ENCODE results near the gene ETFA.

The ETFA gene

GRCh38 chr15:76191539-76192244, 119.6 kb downstream of the ETFA start:
- no peak for DNase-seq

DNA sequence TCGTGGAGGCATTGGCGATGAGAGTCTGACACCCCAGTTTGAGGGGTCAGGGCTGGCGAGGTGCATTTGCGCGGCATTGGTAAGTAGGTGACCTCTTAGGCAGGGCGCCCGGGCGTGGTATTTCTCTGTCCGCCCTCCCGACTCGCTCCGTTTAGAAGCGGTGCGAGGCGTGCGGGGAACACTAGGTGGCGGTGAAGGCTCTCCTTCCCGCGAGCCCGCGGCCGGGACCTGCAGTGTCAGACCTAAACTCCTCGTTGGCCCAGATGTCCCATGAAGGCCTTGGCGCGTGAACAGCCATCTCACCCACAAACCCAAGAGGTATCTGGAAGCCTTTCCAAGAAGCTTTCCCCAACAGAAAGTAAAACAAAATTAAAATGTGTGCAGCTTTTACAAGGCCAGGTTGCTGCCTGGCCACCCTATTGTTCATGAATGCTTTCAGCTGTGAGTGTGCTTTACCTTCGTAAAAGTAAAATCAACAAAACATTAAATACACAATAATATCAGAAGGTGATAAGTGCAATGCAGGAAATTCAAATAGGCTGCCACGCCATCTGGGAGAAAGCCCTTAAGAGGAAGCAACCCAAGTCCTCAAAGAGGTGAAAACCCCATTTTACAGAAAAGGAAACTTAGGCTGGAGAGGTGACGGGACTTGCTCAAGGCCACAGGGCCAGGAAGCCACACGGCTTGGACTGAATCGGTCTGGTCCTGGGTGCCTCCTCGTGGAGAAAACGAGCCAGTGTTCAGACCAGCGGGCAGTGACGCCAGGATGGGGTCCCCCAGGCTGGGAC, 120.3 kb downstream of the ETFA start:
- peak; percentile 30 for DNase-seq

DNA sequence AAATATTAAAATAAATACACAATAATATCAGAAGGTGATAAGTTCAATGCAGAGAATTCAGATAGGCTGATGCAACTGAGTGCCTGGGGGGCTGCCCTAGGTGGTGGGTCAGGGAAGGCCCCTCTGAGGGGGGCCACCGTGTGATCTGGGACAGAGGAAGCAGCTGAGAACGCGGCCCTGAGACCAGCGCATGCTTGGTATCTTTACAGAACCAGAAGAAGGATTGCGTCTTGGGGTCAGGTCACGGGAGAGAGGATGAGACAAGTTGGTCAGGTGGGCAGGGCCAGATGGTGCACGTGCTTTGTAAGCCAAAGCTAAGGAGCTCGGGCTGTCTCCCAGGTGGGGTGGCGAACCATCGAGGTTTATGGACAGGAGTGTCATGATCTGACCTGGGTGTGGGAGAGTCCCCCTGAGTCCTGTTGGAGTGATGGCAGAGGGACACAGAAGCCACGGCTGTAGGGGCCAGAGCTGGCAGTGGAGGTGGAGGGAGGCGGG, 121.2 kb downstream of the ETFA start:
- no peak for DNase-seq

- no peak for DNase-seq
Observed at GRCh38 chr15:76189106-76189505, 122.2 kb downstream of the ETFA start.

GRCh38 chr15:76187163-76187562, 124.1 kb downstream of the ETFA start:
- DNase-seq: no peak

GRCh38 chr15:76185716-76186115, 125.6 kb downstream of the ETFA start:
- DNase-seq: peak; percentile 5

- DNase-seq: no peak
Observed at GRCh38 chr15:76184650-76185035, 126.6 kb downstream of the ETFA start.

GRCh38 chr15:76183930-76184649, 127.2 kb downstream of the ETFA start:
- DNase-seq: no peak

- no peak for DNase-seq
Observed at GRCh38 chr15:76181705-76182107, 129.6 kb downstream of the ETFA start.

GRCh38 chr15:76180321-76180720, 130.9 kb downstream of the ETFA start:
- no peak for DNase-seq

DNA sequence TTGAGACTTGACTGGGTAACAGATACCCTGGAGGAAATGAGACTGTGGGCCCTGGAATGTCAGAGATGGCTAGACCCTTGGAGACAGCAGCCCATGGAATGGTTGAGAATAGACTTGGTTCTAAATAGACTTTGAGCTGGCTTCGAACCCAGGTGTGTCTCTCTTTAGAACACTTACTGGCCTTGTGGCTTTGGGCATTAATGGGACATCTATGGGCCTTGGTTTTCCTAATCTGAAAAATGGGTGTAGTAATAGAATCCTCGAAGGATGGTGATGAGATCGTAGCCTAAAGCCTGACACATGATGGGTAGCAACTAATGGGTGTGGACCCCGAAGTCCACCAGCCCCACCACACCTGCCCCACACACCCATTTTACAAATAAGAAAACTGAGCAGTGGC, 132.2 kb downstream of the ETFA start:
- no peak for DNase-seq

- no peak for DNase-seq
Observed at GRCh38 chr15:76178296-76179000, 132.8 kb downstream of the ETFA start.

- DNase-seq: no peak
Observed at GRCh38 chr15:76177491-76178040, 133.7 kb downstream of the ETFA start.

DNA sequence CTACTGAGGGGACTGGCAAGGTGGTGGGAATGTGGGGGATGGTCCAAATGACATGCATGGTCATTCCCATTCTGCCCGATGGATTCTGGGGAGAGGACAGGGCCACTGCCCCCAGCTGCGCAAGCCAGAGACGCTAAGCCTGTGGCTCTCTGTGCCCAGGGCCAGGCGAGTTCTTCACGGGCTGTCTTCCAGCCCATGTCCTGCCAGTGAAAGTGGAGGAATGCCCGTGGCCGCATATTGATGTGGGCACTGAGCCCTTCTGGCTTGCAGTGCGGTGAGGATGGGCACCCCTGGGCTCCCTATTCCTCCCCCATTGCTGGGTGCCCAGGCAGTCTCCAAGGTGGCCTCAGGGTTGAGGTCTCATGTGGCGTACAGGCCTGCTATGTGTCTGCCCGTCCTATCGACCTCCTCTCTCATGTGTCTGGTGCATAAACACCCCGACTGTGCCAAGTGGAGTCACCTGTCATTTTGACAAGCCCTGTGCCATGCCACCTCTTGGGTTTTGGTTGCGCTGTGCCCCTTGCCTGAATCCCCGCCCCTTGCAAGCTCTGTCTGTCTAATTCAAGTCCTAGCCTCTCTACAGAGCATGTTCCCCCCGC, 134.7 kb downstream of the ETFA start:
- DNase-seq: no peak

DNA sequence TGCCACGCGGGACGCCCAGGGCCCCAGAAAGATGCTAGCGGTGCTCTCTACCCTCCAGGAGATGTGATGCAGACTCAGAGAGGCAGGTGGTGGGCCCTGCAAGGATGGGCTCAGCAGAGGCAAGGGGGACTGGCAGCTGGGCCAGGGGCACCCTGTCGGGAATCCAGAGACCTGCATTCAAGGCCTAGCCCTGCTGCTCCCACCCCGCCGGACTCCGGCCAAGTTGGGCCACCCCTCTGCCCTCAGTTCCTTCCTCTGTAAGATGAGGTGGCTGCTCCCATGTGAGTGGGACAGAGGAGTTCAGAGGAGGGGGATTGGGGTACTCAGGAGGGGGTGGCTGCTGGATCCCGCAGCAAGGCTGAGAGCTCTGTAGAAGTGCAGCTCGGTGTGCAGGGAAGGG, 135.2 kb downstream of the ETFA start:
- no peak for DNase-seq

DNA sequence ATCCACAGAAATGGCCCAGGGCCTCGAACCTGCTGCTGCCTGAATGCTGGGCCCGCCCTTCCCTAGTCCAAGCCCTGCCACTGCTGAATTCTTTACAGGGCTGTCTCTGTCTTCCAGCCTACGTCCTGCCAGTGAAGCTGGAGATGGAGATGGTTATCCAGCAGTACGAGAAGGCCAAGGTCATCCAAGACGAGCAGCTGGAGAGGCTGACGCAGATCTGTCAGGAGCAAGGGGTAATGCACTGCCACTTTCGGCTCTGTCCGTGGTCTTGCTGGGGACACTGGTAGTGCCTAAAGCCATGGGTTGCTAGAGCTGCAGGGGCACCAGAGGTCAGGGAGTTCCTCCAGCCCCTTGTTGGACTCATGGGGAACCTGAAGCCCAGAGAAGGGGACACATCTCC, 135.8 kb downstream of the ETFA start:
- no peak for DNase-seq

DNA sequence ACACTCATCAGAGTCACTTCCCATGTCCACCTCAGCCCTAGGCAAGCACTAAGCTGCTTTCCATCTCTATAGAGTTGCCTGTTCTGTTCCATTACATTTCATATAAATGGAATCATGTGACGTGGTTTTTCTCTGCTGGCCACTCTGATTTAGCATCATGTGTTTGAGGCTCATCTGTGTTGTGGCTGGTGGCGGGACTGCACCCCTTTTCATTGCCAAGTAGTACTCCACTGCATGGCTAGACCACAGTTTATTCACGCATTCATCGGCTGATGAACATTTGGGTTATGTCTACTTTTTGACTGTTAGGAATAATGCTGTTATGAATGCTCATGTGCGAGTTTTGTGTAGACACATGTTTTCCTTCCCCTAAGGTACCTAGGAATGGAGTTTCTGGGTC, 136.6 kb downstream of the ETFA start:
- no peak for DNase-seq

- no peak for DNase-seq
Observed at GRCh38 chr15:76173317-76173834, 137.9 kb downstream of the ETFA start.

DNA sequence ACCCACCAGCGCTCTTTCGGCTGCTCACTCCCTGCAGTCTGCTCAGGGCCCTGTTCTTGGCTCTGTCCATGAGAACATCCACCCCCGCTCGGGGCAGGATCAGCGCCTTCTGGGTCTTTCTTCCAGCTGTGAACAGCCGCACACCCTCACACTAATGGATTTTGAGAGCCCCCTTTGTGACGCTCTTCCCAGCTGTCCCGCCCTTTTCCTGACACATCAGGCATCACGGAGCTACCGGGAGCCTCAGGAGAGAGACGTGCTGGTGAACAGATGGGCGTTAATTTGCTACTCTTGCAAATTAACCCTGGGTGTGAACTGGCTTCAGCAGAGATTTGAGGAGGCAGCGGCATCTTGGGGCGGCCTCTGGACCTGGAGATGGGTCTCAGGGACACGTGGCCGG, 138.5 kb downstream of the ETFA start:
- DNase-seq: no peak

DNA sequence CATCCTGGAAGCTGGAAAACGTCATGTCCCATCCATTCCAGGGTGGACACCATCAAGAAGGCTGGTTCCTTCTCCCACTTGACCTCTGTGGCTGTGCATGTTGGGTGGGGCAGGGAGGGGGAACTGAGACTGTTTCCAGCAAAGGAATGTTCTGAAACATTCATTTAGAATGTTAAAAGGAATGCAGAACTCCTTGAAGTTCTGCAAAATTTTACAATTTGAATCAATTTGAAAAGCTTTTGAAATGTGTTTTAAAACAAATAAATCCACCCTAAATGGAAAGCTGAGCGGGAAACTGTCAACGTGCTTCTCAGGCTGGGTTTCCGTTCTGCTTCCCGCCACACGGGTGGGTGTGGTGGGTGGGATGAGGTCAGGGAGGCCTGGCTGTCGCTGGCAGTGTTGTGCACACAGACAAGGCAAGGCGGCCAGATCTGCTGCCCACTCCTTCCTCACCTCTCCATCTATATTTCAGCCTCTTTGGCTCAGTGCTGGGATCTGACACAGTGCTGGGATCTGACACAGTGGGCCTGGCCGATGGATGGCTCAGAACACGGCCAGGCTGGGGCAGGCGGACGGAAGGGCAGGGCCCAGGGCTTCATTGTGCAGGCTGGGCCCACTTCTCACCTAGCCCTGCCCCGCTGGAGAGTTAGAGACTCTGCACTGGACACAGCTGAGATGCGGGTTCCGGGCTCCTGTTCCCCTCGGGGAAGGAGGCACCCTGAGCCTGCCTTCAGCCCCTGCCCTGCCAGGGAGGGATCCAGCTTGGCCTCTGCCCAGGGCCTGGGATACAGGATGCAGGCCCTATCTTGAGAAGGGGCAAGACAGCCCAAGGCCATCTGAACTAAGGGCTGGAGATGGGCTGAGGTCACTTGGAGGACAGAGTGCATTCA, 141.1 kb downstream of the ETFA start:
- DNase-seq: no peak

DNA sequence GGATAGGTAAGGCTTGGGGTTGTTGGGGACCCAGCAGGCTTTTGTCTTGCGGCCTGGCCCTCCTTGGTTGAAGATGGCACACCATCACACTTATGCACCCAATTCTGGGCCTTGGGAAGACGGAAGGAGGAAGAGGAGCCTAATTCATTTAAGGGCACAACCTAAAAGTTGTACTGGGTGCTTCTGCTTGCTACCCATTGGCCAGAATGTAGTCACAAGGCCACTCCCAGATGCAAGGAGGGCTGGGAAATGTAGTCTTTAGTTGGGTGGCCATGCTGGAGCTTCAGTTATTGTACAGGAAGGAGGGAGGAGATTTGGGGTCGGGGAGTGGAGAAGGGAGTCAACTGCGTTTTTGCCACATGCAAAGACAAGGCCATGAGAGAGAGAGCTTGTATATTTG, 142.3 kb downstream of the ETFA start:
- no peak for DNase-seq

Data from NCI-H748 treated with DMSO at 0.1 percent for 48 hours (cell line).